SU-DHL-6 (cell line): Measurements from ENCODE around the gene SPATS1.

Source experiments
- H2AFZ ChIP-seq: fragments of 200-600 bp; sonication (generic); 2 replicates; pipeline ENCODE4 v1.6.1; 2014; ENCODE audit warnings: low read depth, mild to moderate bottlenecking, moderate library complexity, mixed read lengths, antibody characterized with exemption, low read length; ENCODE audit not compliant: severe bottlenecking
- H3F3A ChIP-seq: fragments of 200-600 bp; shearing (Covaris generic); 2 replicates; pipeline ENCODE4 v1.6.0; 2016; ENCODE audit warnings: antibody characterized with exemption, mild to moderate bottlenecking; ENCODE audit not compliant: insufficient read depth
- H3K27ac ChIP-seq: fragments of 200-600 bp; sonication (generic); 2 replicates; pipeline ENCODE4 v1.5.1; 2016; ENCODE audit warnings: low read depth, mild to moderate bottlenecking, low read length, moderate library complexity, mixed read lengths
- H3K27me3 ChIP-seq: fragments of 200-600 bp; sonication (generic), shearing (Covaris generic); 2 replicates; pipeline ENCODE4 v1.6.0; 2014; ENCODE audit warnings: mild to moderate bottlenecking, low read length
- H3K36me3 ChIP-seq: fragments of 200-600 bp; sonication (generic); 2 replicates; pipeline ENCODE4 v1.6.1; 2014; ENCODE audit warnings: mild to moderate bottlenecking, low read length, mixed read lengths
- H3K4me2 ChIP-seq: fragments of 300-600, 200-600 bp; shearing (Covaris generic), sonication (generic); 2 replicates; pipeline ENCODE4 v1.6.0; 2014; ENCODE audit warnings: low read length, low read depth, mild to moderate bottlenecking; ENCODE audit not compliant: poor library complexity, severe bottlenecking
- H3K4me3 ChIP-seq: fragments of 200-600 bp; sonication (generic); 2 replicates; pipeline ENCODE4 v1.5.1; 2014; ENCODE audit warnings: antibody characterized with exemption, low read length, mild to moderate bottlenecking, mixed read lengths; ENCODE audit not compliant: insufficient read depth, poor library complexity, severe bottlenecking
- H3K79me2 ChIP-seq: fragments of 200-600 bp; sonication (generic); 2 replicates; pipeline ENCODE4 v1.6.1; 2014; ENCODE audit warnings: mild to moderate bottlenecking, low read length, moderate library complexity; ENCODE audit not compliant: insufficient read depth
- H3K9ac ChIP-seq: fragments of 200-600 bp; sonication (generic); 2 replicates; pipeline ENCODE4 v1.7.0; 2014; ENCODE audit warnings: mild to moderate bottlenecking, low read length
- H3K9me2 ChIP-seq: fragments of 200-600 bp; sonication (generic); replicated peaks from 2 replicates; pipeline ENCODE4 v1.6.1; 2014; ENCODE audit warnings: low read length; ENCODE audit not compliant: insufficient read depth
- H3K9me3 ChIP-seq: fragments of 200-600 bp; sonication (generic); 2 replicates; pipeline ENCODE4 v1.6.1; 2014; ENCODE audit warnings: low read length, mixed read lengths; ENCODE audit not compliant: insufficient read depth
- H4K20me1 ChIP-seq: fragments of 200-600 bp; sonication (generic); 2 replicates; pipeline ENCODE4 v1.6.1; 2014; ENCODE audit warnings: low read depth, mild to moderate bottlenecking, antibody characterized with exemption, low read length, moderate library complexity, mixed read lengths
- EZH2phosphoT487 ChIP-seq: fragments of 200-600 bp; sonication (generic), shearing (Covaris generic); conservative IDR thresholded peaks from 2 replicates; pipeline ENCODE4 v1.6.1; 2018; ENCODE audit warnings: mild to moderate bottlenecking, antibody characterized with exemption, low read length, moderate library complexity, mixed read lengths
- TF ChIP-seq, protein P1 (sequence below): fragments of 200-600 bp; sonication (generic); IDR thresholded peaks from one replicate; pipeline ENCODE4 v1.5.1; 2017; ENCODE audit warnings: antibody characterized with exemption, mild to moderate bottlenecking, low read length, moderate library complexity; ENCODE audit not compliant: insufficient read depth, poor library complexity, severe bottlenecking

SPATS1 gene

GRCh38 chr6:44300292-44300823, 42.1 kb upstream of the SPATS1 start:
- Histone ChIP-seq H3K36me3 (no peaks in the 10 kb centered on the region), H3K9me3 (no peaks in the 10 kb centered on the region), H3K9ac (no peak overlapping the region), H2AFZ (no peak overlapping the region), H3K4me3 (no peak overlapping the region), H3K9me2 (no peaks in the 10 kb centered on the region), H4K20me1 (no peaks in the 10 kb centered on the region), H3K79me2 (no peaks in the 10 kb centered on the region), H3K27me3 (no peaks in the 10 kb centered on the region), H3K27ac (no peak overlapping the region), H3K4me2 (no peak overlapping the region), H3F3A (no peaks in the 10 kb centered on the region)
- TF ChIP-seq EZH2phosphoT487, result no peak

GRCh38 chr6:44301106-44301505, 41.3 kb upstream of the SPATS1 start:
- Histone ChIP-seq H3K9me2 (no peaks in the 10 kb centered on the region), H3K79me2 (no peaks in the 10 kb centered on the region), H3K4me2 (no peak overlapping the region), H2AFZ (no peak overlapping the region), H3K4me3 (no peak overlapping the region), H3K9ac (no peak overlapping the region), H3K36me3 (no peaks in the 10 kb centered on the region), H3K9me3 (no peaks in the 10 kb centered on the region), H3K27me3 (no peaks in the 10 kb centered on the region), H4K20me1 (no peaks in the 10 kb centered on the region), H3F3A (no peaks in the 10 kb centered on the region), H3K27ac (no peak overlapping the region)
- TF ChIP-seq EZH2phosphoT487, result no peak
- TF ChIP-seq, protein P1, sequence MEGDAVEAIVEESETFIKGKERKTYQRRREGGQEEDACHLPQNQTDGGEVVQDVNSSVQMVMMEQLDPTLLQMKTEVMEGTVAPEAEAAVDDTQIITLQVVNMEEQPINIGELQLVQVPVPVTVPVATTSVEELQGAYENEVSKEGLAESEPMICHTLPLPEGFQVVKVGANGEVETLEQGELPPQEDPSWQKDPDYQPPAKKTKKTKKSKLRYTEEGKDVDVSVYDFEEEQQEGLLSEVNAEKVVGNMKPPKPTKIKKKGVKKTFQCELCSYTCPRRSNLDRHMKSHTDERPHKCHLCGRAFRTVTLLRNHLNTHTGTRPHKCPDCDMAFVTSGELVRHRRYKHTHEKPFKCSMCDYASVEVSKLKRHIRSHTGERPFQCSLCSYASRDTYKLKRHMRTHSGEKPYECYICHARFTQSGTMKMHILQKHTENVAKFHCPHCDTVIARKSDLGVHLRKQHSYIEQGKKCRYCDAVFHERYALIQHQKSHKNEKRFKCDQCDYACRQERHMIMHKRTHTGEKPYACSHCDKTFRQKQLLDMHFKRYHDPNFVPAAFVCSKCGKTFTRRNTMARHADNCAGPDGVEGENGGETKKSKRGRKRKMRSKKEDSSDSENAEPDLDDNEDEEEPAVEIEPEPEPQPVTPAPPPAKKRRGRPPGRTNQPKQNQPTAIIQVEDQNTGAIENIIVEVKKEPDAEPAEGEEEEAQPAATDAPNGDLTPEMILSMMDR, result no peak

DNA sequence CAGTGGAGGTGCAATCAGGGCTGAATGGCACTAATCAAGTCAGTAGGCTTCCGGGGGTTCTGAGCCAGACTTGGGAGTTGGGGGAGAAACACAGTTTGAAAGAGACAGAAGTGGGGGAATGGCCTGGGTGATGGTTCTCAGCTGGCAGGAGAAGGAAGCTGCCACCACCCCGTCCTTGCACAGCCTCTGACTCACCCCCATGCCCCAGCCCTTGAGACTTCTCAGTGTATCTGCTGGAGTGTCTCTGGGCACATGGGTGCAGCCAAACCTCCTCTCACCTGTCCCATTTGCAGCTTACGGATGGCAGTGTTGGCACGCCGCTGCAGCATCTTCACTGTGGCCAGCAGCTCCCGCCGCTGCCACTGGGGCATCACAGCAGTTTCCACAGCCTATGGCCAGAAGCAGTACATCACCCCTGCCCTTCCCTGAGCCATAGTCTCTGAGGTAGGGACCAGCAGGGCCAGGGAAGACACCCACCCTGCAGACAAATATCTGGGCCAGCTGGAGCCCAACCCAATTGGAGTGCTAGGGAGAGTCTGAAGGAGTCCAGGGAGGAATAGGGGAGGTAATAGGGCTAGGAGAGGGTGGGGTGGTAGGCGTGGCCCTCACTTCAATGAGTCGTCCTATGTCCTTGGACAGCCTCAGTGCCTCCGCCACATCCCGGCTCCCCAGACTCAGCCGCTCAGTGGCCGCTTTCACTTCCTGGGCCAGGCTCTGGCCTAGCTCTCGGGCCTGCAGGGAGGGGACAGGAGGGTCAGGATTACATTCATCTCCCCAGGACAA, 40.5 kb upstream of the SPATS1 start:
- H3K27ac ChIP-seq, result no peak overlapping the region
- no peak overlapping the region for H2AFZ ChIP-seq
- no peaks in the 10 kb centered on the region for H3K27me3 ChIP-seq
- H3K36me3 ChIP-seq, result no peaks in the 10 kb centered on the region
- no peak overlapping the region for H3K4me3 ChIP-seq
- H3K9me3 ChIP-seq, result no peaks in the 10 kb centered on the region
- H4K20me1 ChIP-seq, result no peaks in the 10 kb centered on the region
- no peaks in the 10 kb centered on the region for H3K79me2 ChIP-seq
- no peaks in the 10 kb centered on the region for H3F3A ChIP-seq
- H3K9me2 ChIP-seq, result no peaks in the 10 kb centered on the region
- H3K4me2 ChIP-seq, result no peak overlapping the region
- H3K9ac ChIP-seq, result no peak overlapping the region
- TF ChIP-seq, protein P1, result no peak
- TF ChIP-seq EZH2phosphoT487, result no peak

- Histone ChIP-seq H3K36me3 (no peaks in the 10 kb centered on the region), H3K4me3 (no peak overlapping the region), H3K27ac (no peak overlapping the region), H3K4me2 (no peak overlapping the region), H3K79me2 (no peaks in the 10 kb centered on the region), H2AFZ (no peak overlapping the region), H3K27me3 (no peaks in the 10 kb centered on the region), H3F3A (no peaks in the 10 kb centered on the region), H3K9ac (no peak overlapping the region), H3K9me3 (no peaks in the 10 kb centered on the region), H3K9me2 (no peaks in the 10 kb centered on the region), H4K20me1 (no peaks in the 10 kb centered on the region)
- TF ChIP-seq, protein P1, result no peak
- TF ChIP-seq EZH2phosphoT487, result no peak
Measured at GRCh38 chr6:44302856-44303255, 39.6 kb upstream of the SPATS1 start.
